A673 (cell line): ENCODE results near the gene INPP4A. TPM values are rescaled to one million over a fixed set of nuclear protein-coding genes. Genes with fewer than 3 reads are reported as not detected.

Experiments
- BruUV-seq: library from RNA; stranded (reverse); fragments of 400-500 nt; replicated peaks from 2 replicates; lab custom pipeline; 2021; lab: Mats Ljungman, UMichigan
- CTCF ChIA-PET: fragments of 300-600 bp; sonication (Branson Sonifier 250); formaldehyde crosslinking; loops from one replicate; lab custom pipeline; 2022; ENCODE audit warnings: antibody characterized with exemption; lab: Charles Lee
- POLR2A ChIA-PET: fragments of 300-600 bp; sonication (Branson Sonifier 250); formaldehyde crosslinking; loops from one replicate; lab custom pipeline; 2022; ENCODE audit warnings: antibody characterized with exemption; ENCODE audit not compliant: low non-redundant PET; lab: Charles Lee
- DNase-seq: peaks from one replicate; pipeline ENCODE4 v3.0.0-alpha.2; 2015; ENCODE audit warnings: low spot score
- H3K27ac ChIP-seq: fragments of 200-600 bp; sonication (generic); 2 replicates; pipeline ENCODE4 v1.5.1; 2016; ENCODE audit warnings: mixed run types, low read depth, mild to moderate bottlenecking, mixed read lengths, antibody characterized with exemption, low read length; ENCODE audit not compliant: poor library complexity, severe bottlenecking
- H3K27me3 ChIP-seq: fragments of 200-600 bp; sonication (generic); replicated peaks from 2 replicates; pipeline ENCODE4 v1.6.1; 2017; ENCODE audit warnings: mixed run types, low read depth, mild to moderate bottlenecking, mixed read lengths, antibody characterized with exemption, low read length; ENCODE audit not compliant: insufficient read depth, poor library complexity
- H3K36me3 ChIP-seq: fragments of 200-600 bp; sonication (generic); 2 replicates; pipeline ENCODE4 v1.6.1; 2016; ENCODE audit warnings: mixed run types, mild to moderate bottlenecking, mixed read lengths, antibody characterized with exemption, low read length; ENCODE audit not compliant: insufficient read depth, poor library complexity, severe bottlenecking
- H3K4me1 ChIP-seq: fragments of 200-600 bp; sonication (generic); 2 replicates; pipeline ENCODE4 v1.6.1; 2017; ENCODE audit warnings: mixed run types, mild to moderate bottlenecking, mixed read lengths, antibody characterized with exemption, low read length; ENCODE audit not compliant: insufficient read depth, poor library complexity, severe bottlenecking
- H3K4me3 ChIP-seq: fragments of 200-600 bp; sonication (generic); 2 replicates; pipeline ENCODE4 v1.5.1; 2016; ENCODE audit warnings: low read depth, mixed run types, mild to moderate bottlenecking, mixed read lengths, low read length; ENCODE audit not compliant: poor library complexity, severe bottlenecking
- H3K9me3 ChIP-seq: fragments of 200-600 bp; sonication (generic); 2 replicates; pipeline ENCODE4 v1.6.1; 2016; ENCODE audit warnings: mixed run types, low read depth, mild to moderate bottlenecking, mixed read lengths, antibody characterized with exemption, low read length; ENCODE audit not compliant: poor library complexity, severe bottlenecking
- EZH2 ChIP-seq: fragments of 200-600 bp; sonication (generic); IDR thresholded peaks from 2 replicates; pipeline ENCODE4 v1.6.1; 2017; ENCODE audit warnings: borderline replicate concordance, low read depth, mild to moderate bottlenecking, mixed read lengths, antibody characterized with exemption, low read length; ENCODE audit not compliant: poor library complexity, severe bottlenecking
- intact Hi-C: fragments of 100-400 bp; cut with micrococcal nuclease; formaldehyde crosslinking; loops from one replicate; pipeline ENCODE4 v1.10.0; 2022; ENCODE audit not compliant: unreplicated experiment
- total RNA-seq: library from RNA; stranded (reverse); gene quantifications from 2 replicates; pipeline ENCODE4 v1.2.3, GENCODE V29; 2021
- TF ChIP-seq, protein P1 (sequence below): fragments of 300-800, 200-600 bp; sonication (generic); conservative IDR thresholded peaks from 2 replicates; pipeline ENCODE4 v1.5.1; 2017; ENCODE audit warnings: low read depth, mild to moderate bottlenecking, antibody characterized with exemption, low read length, moderate library complexity, mixed read lengths

INPP4A gene
- total RNA-seq, 1 experiment from 2014 or later, result 33.5 TPM

DNA sequence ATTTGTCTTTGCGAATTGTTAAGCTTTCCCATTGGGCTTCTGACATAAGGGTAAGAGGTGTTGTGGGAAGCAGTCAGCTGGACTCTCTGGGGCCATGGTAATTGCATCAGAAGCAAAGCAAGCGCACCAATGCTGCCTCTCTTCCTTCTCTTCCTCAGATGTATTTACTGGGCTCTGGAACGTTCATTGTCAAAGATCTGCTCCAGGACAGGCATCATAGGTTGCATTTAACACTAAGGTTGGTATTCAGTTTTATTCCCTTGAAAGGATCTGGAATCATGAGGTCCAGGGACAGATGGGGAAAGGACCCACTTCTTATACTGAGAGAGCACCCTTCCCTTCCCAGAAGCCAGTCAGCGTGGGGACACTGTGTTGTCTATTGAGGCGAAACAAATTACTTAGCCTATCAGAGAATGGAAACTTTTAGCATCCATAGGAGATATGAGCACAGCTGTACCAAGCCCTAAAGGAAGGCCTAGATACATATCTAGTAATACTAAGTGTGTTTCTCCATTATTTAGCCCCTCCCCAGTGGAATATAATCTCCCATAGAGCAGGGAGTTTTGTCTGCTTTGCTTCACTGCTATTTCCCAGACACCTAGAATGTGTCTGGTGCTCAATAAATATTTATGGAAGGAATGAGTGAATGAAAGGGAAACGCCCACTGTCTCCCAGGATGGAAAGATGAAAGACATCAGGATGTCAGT lies 91.5 kb downstream of the INPP4A start:
- H3K4me1 ChIP-seq, result no peaks in the 10 kb centered on the region
- no peak overlapping the region for H3K27ac ChIP-seq
- ChIA-PET POLR2A (no interaction called here), CTCF (no interaction called here)
- H3K9me3 ChIP-seq, result no peaks in the 10 kb centered on the region
- DNase-seq, result no peak
- H3K27me3 ChIP-seq, result no peaks in the 10 kb centered on the region
- H3K4me3 ChIP-seq, result no peak overlapping the region
- BruUV-seq, result no TSS peak
- intact Hi-C loops, result no loop called here
- no peaks in the 10 kb centered on the region for H3K36me3 ChIP-seq
- TF ChIP-seq, protein P1, sequence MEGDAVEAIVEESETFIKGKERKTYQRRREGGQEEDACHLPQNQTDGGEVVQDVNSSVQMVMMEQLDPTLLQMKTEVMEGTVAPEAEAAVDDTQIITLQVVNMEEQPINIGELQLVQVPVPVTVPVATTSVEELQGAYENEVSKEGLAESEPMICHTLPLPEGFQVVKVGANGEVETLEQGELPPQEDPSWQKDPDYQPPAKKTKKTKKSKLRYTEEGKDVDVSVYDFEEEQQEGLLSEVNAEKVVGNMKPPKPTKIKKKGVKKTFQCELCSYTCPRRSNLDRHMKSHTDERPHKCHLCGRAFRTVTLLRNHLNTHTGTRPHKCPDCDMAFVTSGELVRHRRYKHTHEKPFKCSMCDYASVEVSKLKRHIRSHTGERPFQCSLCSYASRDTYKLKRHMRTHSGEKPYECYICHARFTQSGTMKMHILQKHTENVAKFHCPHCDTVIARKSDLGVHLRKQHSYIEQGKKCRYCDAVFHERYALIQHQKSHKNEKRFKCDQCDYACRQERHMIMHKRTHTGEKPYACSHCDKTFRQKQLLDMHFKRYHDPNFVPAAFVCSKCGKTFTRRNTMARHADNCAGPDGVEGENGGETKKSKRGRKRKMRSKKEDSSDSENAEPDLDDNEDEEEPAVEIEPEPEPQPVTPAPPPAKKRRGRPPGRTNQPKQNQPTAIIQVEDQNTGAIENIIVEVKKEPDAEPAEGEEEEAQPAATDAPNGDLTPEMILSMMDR, result no peak
- no peak for TF ChIP-seq EZH2

DNA sequence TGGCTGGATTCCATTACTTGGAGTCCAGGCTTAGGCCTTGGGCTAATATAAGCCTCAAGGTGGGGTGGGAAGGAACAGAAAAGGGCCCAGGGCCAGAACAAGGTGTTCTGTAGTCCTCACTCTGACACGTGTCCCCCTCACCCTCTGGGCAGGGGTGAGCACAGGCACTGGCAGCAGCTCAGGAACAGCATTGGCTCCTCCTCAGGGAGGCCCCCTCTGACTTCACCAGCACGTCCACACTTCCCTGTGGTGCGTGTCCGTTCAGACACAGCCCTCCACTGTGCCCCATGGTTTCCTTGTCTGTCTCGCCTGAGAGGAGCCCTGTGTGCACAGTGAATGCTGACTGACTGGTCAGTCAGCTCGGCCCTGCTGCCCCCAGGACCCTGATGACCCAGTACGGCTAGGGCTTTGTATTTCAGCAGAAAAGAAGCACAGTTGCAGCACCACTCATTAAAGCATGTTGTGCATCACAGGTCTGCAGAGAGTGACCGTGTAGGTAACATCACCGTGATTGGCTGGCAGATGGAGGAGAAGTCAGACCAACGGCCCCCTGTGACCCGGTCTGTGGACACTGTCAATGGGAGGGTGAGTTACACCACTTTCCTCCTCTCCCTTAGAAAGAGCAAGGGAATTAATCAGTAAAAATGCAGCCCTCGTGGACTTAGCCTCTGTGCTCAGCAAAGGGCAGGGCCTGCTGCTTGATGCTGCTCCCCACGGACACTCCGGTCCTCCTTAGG lies 92.9 kb downstream of the INPP4A start:
- TF ChIP-seq, protein P1, result no peak
- TF ChIP-seq EZH2, result no peak
- intact Hi-C loops, result no loop called here
- no TSS peak for BruUV-seq
- no peaks in the 10 kb centered on the region for H3K36me3 ChIP-seq
- no peaks in the 10 kb centered on the region for H3K27me3 ChIP-seq
- CTCF ChIA-PET, result no interaction called here
- H3K4me3 ChIP-seq, result no peak overlapping the region
- no peak overlapping the region for H3K27ac ChIP-seq
- H3K4me1 ChIP-seq, result no peaks in the 10 kb centered on the region
- no peaks in the 10 kb centered on the region for H3K9me3 ChIP-seq
- POLR2A ChIA-PET, result no interaction called here
- DNase-seq, result no peak

DNA sequence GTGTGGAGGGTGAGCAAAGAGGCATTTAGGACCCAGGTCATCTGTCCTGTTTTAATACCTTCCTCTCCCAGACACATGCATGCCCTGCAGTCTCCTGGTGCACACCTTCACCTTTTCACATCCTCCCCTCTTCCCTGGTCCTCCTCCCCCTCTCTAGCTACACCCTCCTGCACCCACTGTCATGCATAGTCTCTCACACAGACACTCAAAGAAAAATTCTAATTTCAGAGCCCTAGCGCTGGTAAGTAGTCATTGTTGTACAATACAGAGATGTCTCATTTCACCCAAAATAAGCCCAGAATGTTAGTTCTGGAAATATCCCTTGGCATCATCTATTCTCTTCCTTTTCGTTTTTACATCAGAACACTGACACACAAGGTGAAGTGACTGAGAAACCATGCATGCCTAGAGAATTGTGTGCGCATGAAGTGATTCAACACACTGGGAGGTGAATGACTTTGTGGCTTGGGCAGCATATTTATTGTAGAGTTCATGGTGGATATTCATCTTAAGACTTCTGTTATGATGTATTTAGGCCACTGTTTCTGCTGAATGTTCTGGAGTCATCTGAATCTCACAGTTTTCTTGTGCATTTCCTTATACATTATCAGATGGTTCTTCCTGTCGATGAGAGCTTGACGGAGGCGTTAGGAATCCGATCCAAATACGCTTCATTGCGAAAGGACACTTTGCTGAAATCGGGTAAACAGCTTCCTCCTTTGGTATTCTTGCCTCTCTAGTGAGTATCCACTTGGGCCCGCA lies 93.8 kb downstream of the INPP4A start:
- intact Hi-C loops, result no loop called here
- Histone ChIP-seq H3K27me3 (no peaks in the 10 kb centered on the region), H3K27ac (no peak overlapping the region), H3K4me1 (no peaks in the 10 kb centered on the region), H3K4me3 (no peak overlapping the region), H3K9me3 (no peaks in the 10 kb centered on the region), H3K36me3 (no peaks in the 10 kb centered on the region)
- POLR2A ChIA-PET, result no interaction called here
- DNase-seq, result no peak
- no peak for TF ChIP-seq EZH2
- TF ChIP-seq, protein P1, result no peak
- CTCF ChIA-PET, result no interaction called here
- BruUV-seq, result no TSS peak
